HepG2 (cell line): Measurements from ENCODE around the gene CACNA1C. TPM values are rescaled to one million over a fixed set of nuclear protein-coding genes. Genes with fewer than 3 reads are reported as not detected.

Experiments used
- ATAC-seq: fragments of 200-7000 bp; cut with Tn5 transposase; 3 replicates; pipeline ENCODE4 v1.9.1; 2020; ENCODE audit warnings: mild to moderate bottlenecking, moderate library complexity
- BruUV-seq: library from RNA; stranded (reverse); fragments of 400-500 nt; replicated peaks from 2 replicates; lab custom pipeline; 2021; lab: Mats Ljungman, UMichigan
- CTCF ChIA-PET: fragments of 300-600 bp; formaldehyde crosslinking; extraction: SDS; loops from one replicate; lab custom pipeline; 2021; ENCODE audit warnings: low total read pairs, inconsistent platforms, low intra/inter-chr PET ratio; lab: Yijun Ruan, JAX
- POLR2A ChIA-PET: fragments of 350-600 bp; sonication (Branson Sonifier 250); formaldehyde crosslinking; loops from one replicate; lab custom pipeline; 2020; ENCODE audit warnings: antibody characterized with exemption, inconsistent platforms; lab: Yijun Ruan, JAX
- DNase-seq: peaks from one replicate; pipeline ENCODE4 v3.0.0-alpha.2; 2015; ENCODE audit warnings: low spot score
- FAIRE-seq: peaks from 3 replicates; lab custom pipeline; 2011; peaks lifted over from hg19 to GRCh38; lab: Jason Lieb, UNC
- H2AFZ ChIP-seq: one replicate; pipeline ENCODE4 v1.6.1; 2011; ENCODE audit warnings: low read length, inconsistent platforms
- H3K27ac ChIP-seq: fragments of 300-600 bp; 3 replicates; pipeline ENCODE4 v1.8.0; 2011; ENCODE audit warnings: mixed run types, mild to moderate bottlenecking, mixed read lengths, low read length, inconsistent platforms; ENCODE audit not compliant: insufficient read depth; ENCODE audit errors: extremely low read length
- H3K27me3 ChIP-seq, 2 experiments: fragments of 200-600 bp in 1 of 2; 2 replicates in 1 of 2; 3 replicates in 1 of 2; pipeline versions ENCODE4 v1.6.0 to v1.8.0; 2011; ENCODE audit warnings: low read length in 2 of 2, mild to moderate bottlenecking in 2 of 2, moderate library complexity in 2 of 2, inconsistent platforms in 1 of 2; ENCODE audit not compliant: insufficient read depth in 2 of 2, control insufficient read depth in 1 of 2
- H3K36me3 ChIP-seq, 2 experiments: fragments of 200-600 bp in 1 of 2; replicated peaks in 1 of 2; 2 replicates in 1 of 2; 3 replicates in 1 of 2; pipeline versions ENCODE4 v1.5.1 to v1.8.0; 2011; ENCODE audit warnings: low read length in 2 of 2, inconsistent platforms in 1 of 2; ENCODE audit not compliant: insufficient read depth in 2 of 2, control insufficient read depth in 1 of 2
- H3K4me1 ChIP-seq: 2 replicates; pipeline ENCODE4 v1.5.1; 2012; ENCODE audit warnings: low read length, inconsistent platforms; ENCODE audit not compliant: insufficient read depth
- H3K4me2 ChIP-seq: 2 replicates; pipeline ENCODE4 v1.6.0; 2011; ENCODE audit warnings: low read depth, low read length, inconsistent platforms
- H3K4me3 ChIP-seq, 3 experiments: fragments of 200-600 bp in 1 of 3; sonication (generic), shearing (Covaris generic) in 1 of 3; replicated peaks in 1 of 3; 2 replicates each; pipeline ENCODE4 v1.5.1; 2011 to 2016; ENCODE audit warnings: low read length in 3 of 3, inconsistent platforms in 2 of 3, low read depth in 2 of 3, mild to moderate bottlenecking in 2 of 3, control low read depth in 1 of 3, mixed read lengths in 1 of 3; ENCODE audit not compliant: insufficient read depth in 1 of 3
- H3K79me2 ChIP-seq: one replicate; pipeline ENCODE4 v1.6.1; 2011; ENCODE audit warnings: low read length, inconsistent platforms; ENCODE audit not compliant: insufficient read depth
- H3K9ac ChIP-seq: 2 replicates; pipeline ENCODE4 v1.6.0; 2011; ENCODE audit warnings: mild to moderate bottlenecking, low read depth, low read length, inconsistent platforms; ENCODE audit not compliant: insufficient read depth
- H3K9me3 ChIP-seq: 2 replicates; pipeline ENCODE4 v1.5.1; 2012; ENCODE audit warnings: mild to moderate bottlenecking, low read length
- H4K20me1 ChIP-seq: 2 replicates; pipeline ENCODE4 v1.6.0; 2011; ENCODE audit warnings: inconsistent platforms, mild to moderate bottlenecking, low read length, moderate library complexity; ENCODE audit not compliant: insufficient read depth
- ARNT2 ChIP-seq: sonication (generic); formaldehyde crosslinking; IDR thresholded peaks from 2 replicates; pipeline ENCODE4 v1.8.0; 2022; ENCODE audit warnings: mild to moderate bottlenecking, low read depth, missing genetic modification reagents, moderate library complexity
- FOXP1 ChIP-seq, 2 experiments: fragments of 450-650 bp in 1 of 2; IDR thresholded peaks; 2 replicates each; pipeline ENCODE4 v1.6.1; 2017 to 2018; ENCODE audit warnings: antibody characterized with exemption in 1 of 2
- FUBP1 ChIP-seq: sonication (generic); formaldehyde crosslinking; IDR thresholded peaks from 2 replicates; pipeline ENCODE4 v1.5.1; 2020; ENCODE audit warnings: missing genetic modification reagents, mild to moderate bottlenecking, borderline replicate concordance
- IRX3 ChIP-seq: sonication (generic); formaldehyde crosslinking; IDR thresholded peaks from 2 replicates; pipeline ENCODE4 v1.8.1; 2023; ENCODE audit warnings: mild to moderate bottlenecking, low read depth, missing genetic modification reagents, borderline replicate concordance
- MIER2 ChIP-seq: IDR thresholded peaks from 2 replicates; pipeline ENCODE4 v1.6.1; 2016; ENCODE audit warnings: missing biosample characterization, missing genetic modification reagents
- NR0B2 ChIP-seq: sonication (generic); formaldehyde crosslinking; IDR thresholded peaks from 2 replicates; pipeline ENCODE4 v1.4.0; 2020; ENCODE audit warnings: mild to moderate bottlenecking, missing genetic modification reagents
- ZNF34 ChIP-seq: sonication (generic); formaldehyde crosslinking; IDR thresholded peaks from 2 replicates; pipeline ENCODE4 v1.4.0; 2020; ENCODE audit warnings: mild to moderate bottlenecking, missing genetic modification reagents, borderline replicate concordance
- WGBS: methylation state at CpG from one replicate; pipeline ENCODE4 v1.1.6; 2017; ENCODE audit warnings: low lambda C conversion rate; 5-methylcytosine and 5-hydroxymethylcytosine counted together
- in situ Hi-C: cut with HindIII; loops from 2 replicates; pipeline ENCODE4 v1.10.0; 2017; ENCODE audit warnings: low pct_unique_long_range_greater_than_20kb; ENCODE audit not compliant: extremely low pct_ligation_motif_present
- intact Hi-C: fragments of 100-400 bp; cut with micrococcal nuclease; formaldehyde crosslinking; loops from one replicate; pipeline ENCODE4 v1.10.0; 2022; ENCODE audit not compliant: unreplicated experiment
- polyA plus RNA-seq, 8 experiments: library from polyadenylated mRNA; depleted of rRNA in 3 of 8; stranded (reverse) in 7 of 8; unstranded in 1 of 8; fragments of >200 nt; fragmentation: Illumina TruSeq in 4 of 8; extraction: Trizol in 4 of 8; gene quantifications; 2 replicates each; pipeline versions ENCODE4 v1.2.1 to v1.2.3, GENCODE V29; 2011 to 2016; ENCODE audit warnings: low read depth in 4 of 8, missing spikeins in 1 of 8, mixed read lengths in 1 of 8; ENCODE audit not compliant: insufficient read depth in 1 of 8
- total RNA-seq, 5 experiments: library from RNA; depleted of rRNA; stranded (reverse); fragments of >200 nt; fragmentation: Illumina TruSeq; extraction: Trizol; gene quantifications; 2 replicates each; pipeline ENCODE4 v1.2.3, GENCODE V29; 2016; ENCODE audit warnings: low read depth in 1 of 5

The CACNA1C gene
- total and polyA plus RNA-seq, 2 of the 13 experiments (the other 11 are each of a cell fraction or from before 2014, with no cell fraction given), result not detected

GRCh38 chr12:2431810-2432209 lies 379.0 kb downstream of the CACNA1C start:
- Histone ChIP-seq H3K4me2 (no peak overlapping the region), H3K27ac (no peak overlapping the region), H4K20me1 (no peaks in the 10 kb centered on the region), H3K9me3 (no peaks in the 10 kb centered on the region), H3K27me3 (peaks cover 1 to 35% of the 10 kb centered on the region in 2 experiments; a peak in 3 of 5 replicates), H3K9ac (no peak overlapping the region), H2AFZ (no peak overlapping the region), H3K4me3 (no peak overlapping the region), H3K79me2 (no peaks in the 10 kb centered on the region), H3K36me3 (no peaks in the 10 kb centered on the region), H3K4me1 (no peaks in the 10 kb centered on the region)
- TF ChIP-seq ZNF34 (CRISPR knock-in tag), result no peak
- no peak for TF ChIP-seq FOXP1 (IDR thresholded peaks at IDR 0.05)
- no peak for TF ChIP-seq FOXP1 (CRISPR knock-in tag; IDR thresholded peaks at IDR 0.05)
- no peak for TF ChIP-seq IRX3
- TF ChIP-seq ARNT2, result no peak
- TF ChIP-seq NR0B2 (CRISPR knock-in tag), result no peak
- TF ChIP-seq MIER2, result no peak
- no peak for TF ChIP-seq FUBP1 (CRISPR knock-in tag)
- 0% methylated on average over 1 of the region's 1 CpG for WGBS
- FAIRE-seq (no peak), DNase-seq (no peak), ATAC-seq (no peak)
- CTCF ChIA-PET, result no interaction called here
- in situ Hi-C loops (no loop called here), intact Hi-C loops (no loop called here)
- POLR2A ChIA-PET, result no interaction called here
- BruUV-seq, result no TSS peak
